ENCODE measurements around the gene PSMB5.

Gene PSMB5

DNA sequence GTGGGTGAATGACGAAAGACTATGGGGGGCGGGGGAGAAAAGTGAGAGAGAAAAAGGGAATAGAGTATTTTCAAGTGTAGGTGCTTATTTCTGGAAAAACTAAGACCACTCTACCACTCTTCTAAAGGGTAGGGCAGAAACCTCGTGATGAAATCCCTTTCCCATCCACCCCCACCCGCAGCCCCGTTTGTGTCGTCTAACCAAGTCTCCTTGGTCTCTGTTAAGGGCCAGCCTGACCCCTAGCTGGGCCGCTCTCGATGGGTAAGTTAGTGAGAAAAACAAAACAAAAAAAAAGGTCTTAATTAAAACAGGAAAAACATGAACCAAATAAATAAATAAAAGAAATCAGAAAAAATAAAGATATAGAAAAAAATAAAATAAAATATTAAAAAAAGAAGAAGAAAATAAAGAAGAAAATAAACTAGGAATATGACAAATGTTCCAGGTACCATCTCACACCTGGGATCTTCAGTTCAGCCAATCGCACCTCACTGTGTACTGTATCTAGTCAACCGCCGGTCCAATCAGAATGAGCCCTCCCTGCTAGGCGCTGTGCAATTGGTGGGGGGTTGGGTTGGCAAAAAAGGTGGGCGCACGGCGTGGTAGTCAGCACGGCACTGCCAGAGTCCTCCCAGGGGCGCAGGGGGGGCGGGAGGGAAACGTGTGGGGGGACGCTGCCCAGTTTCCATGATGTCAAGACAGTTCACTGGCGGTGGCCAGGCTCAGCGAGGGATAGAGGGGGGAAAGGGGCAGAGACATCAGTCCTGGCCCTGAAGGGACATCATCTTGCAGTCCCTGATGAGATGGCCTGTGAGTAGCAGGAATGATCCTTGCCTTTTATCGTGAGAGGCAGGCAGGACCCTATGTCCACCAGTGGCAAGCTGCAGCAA, 32.4 kb upstream of the PSMB5 start:
- TF ChIP-seq, protein P1, sequence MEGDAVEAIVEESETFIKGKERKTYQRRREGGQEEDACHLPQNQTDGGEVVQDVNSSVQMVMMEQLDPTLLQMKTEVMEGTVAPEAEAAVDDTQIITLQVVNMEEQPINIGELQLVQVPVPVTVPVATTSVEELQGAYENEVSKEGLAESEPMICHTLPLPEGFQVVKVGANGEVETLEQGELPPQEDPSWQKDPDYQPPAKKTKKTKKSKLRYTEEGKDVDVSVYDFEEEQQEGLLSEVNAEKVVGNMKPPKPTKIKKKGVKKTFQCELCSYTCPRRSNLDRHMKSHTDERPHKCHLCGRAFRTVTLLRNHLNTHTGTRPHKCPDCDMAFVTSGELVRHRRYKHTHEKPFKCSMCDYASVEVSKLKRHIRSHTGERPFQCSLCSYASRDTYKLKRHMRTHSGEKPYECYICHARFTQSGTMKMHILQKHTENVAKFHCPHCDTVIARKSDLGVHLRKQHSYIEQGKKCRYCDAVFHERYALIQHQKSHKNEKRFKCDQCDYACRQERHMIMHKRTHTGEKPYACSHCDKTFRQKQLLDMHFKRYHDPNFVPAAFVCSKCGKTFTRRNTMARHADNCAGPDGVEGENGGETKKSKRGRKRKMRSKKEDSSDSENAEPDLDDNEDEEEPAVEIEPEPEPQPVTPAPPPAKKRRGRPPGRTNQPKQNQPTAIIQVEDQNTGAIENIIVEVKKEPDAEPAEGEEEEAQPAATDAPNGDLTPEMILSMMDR (IDR thresholded peaks at IDR 0.05) = no peak

DNA sequence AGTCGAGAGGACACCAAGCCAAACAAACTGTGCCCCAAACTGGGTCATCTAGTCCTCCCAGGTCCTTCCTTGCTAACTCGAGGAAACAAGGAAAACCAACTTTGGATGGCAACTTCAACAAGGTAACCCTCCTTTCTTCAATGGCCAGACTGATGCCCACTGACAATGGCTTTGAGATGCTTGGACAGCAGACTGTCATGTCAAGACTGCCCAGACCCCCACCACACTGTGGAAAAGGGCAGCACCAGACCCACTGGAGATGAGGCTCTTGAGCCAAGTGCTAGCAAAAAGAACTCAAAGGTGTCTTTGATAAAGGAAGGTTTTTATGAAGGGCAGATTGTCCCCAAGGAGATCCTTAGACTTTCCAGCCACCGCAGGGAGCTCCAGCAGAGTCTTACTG, 31.7 kb upstream of the PSMB5 start:
- TF ChIP-seq, protein P1 (IDR thresholded peaks at IDR 0.05) = no peak

DNA sequence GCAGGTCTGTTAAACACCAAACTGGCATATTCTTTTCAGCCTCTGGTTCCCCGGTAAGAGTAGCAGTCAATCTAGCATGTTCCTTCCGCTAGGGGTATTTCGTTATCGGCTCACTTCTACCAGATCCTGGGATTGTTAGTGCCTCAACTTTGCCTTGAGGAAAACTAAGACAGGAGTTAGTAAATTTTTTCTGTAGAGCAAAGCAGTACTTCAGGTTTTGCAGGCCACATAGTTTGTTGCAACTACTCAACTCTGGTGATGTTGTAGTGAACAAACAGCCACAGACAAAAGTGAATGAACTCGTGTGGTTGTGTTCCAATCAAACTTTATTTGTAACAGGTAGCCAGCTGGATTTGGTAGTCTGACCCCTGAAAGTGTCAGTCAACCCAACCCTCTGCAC, 28.9 kb upstream of the PSMB5 start:
- TF ChIP-seq, protein P1 (IDR thresholded peaks at IDR 0.05) = no peak

DNA sequence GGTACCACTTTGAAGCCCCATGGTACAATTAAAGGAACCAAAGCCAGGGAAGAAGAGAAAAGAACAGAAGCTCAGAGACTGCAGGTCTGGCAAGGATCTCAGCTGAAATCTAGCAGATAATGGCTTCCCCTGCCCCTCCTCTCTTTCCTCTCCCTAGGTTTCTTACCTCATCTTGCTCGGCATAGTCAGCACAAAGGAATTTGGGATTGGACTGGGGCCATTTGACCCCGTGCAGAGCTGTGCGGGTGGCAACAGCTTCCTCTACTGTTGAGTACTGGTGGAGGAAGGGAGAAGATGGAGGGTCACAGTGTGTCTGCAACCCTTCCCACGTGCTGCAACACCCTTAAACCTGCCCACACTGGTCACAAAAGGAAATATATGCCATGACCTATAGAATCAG, 27.3 kb upstream of the PSMB5 start:
- TF ChIP-seq, protein P1 (IDR thresholded peaks at IDR 0.05) = no peak

DNA sequence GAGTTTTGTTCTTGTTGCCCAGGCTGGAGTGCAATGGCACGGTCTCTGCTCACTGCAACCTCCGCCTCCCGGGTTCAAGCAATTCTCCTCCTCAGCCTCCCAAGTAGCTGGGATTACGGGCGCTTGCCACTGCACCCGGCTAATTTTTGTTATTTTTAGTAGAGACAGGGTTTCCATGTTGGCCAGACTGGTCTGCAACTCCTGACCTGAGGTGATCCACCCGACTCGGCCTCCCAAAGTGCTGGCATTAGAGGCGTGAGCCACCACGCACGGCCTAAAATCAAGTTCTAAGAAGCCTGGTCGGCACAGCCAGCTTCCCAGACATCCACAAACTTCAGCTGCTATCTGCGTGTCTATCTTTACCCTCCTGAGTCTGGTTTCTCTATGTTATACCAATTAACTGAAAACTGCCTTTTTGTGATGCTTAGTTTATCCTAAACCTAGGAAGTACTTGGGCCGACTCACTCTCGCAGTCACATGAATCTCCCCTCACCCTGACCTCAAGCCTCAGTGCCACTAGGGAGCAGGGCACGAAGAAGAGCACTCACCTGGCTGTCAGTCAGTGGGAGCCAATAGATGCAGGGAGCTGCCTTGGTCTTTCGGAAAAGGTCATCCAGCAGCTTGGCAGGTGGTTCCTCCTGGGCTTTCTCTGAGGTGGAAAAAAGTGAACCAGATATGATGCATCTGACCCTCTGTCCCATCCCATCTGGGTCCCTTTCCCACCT, 26.0 kb upstream of the PSMB5 start:
- TF ChIP-seq, protein P1 (IDR thresholded peaks at IDR 0.05) = no peak

DNA sequence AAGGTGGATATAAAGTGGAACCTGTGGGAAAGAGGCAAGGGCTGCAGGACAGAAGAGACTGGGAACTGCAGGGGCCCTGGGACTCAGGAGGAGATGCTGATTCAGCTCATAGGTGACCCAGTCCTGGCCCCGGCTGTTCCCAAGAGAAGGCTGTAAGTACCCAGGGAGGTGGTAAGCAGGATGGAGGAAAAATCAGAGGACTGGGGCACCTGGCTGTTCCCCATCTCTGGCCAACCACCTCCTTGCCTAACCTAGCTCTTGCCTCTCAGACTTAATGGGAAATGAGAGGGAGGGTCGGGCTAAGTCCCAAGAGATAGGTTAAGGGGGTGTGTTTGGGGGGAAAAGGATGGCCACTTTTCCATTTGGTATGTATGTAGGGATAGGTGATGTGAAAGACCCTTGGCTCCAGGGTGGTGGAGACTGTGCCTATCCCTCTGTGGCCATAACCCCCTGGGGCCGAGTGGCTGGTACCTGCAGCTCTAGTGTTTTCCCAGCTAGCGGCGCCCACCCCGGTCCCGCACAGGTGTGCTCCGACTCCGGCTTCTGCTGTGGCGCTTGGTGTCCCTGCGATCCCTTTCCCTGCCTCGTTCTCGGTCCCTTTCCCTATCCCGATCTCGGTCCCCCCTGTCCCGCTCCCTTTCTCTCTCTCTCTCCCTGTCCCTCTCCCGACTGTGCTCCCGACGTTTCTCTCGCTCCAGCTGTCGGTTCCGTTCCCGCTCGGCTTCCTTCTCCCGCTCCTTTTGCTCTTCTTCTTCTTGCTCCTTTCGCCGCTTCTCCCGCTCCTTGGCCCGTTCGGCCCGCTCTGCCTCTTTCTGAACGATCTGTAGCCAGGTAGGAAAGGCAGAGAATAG, 24.2 kb upstream of the PSMB5 start:
- TF ChIP-seq, protein P1 (IDR thresholded peaks at IDR 0.05) = no peak

Measured in LNCAP (cell line).